Gastrocnemius medialis (tissue), 4 donors: ENCODE results near the gene SLC12A3. TPM values are rescaled to one million over a fixed set of nuclear protein-coding genes. Genes with fewer than 3 reads are reported as not detected.

Experiments used
- ATAC-seq, 2 donors: fragments of 150-250 bp; one replicate each; pipeline ENCODE4 v1.9.1; 2016
- DNase-seq, 2 donors: peaks; one replicate each; pipeline ENCODE4 v3.0.0-alpha.2; 2019
- H3K27ac ChIP-seq, 4 donors: fragments of 200-600 bp; sonication (generic); 1 replicate in 1 of 4; 2 replicates in 3 of 4; pipeline ENCODE4 v1.5.1; 2016 to 2018; ENCODE audit warnings: mild to moderate bottlenecking in 2 of 4, moderate library complexity in 1 of 4
- H3K27me3 ChIP-seq, 3 donors: fragments of 200-600 bp; sonication (generic) in 2 of 3; 1 replicate in 1 of 3; 2 replicates in 2 of 3; pipeline versions ENCODE4 v1.5.1 to v1.6.0; 2016 to 2019; ENCODE audit warnings: mild to moderate bottlenecking in 1 of 3, moderate library complexity in 1 of 3
- H3K36me3 ChIP-seq, 2 donors: fragments of 200-600 bp; sonication (generic) in 1 of 2; one replicate each; pipeline ENCODE4 v1.5.1; 2017 to 2018
- H3K4me1 ChIP-seq, 2 donors: fragments of 200-600 bp; sonication (generic) in 1 of 2; one replicate each; pipeline ENCODE4 v1.5.1; 2016 to 2017; ENCODE audit warnings: mild to moderate bottlenecking in 2 of 2
- H3K4me3 ChIP-seq, 4 donors: fragments of 200-600 bp; sonication (generic) in 3 of 4; 1 replicate in 1 of 4; 2 replicates in 3 of 4; pipeline ENCODE4 v1.5.1; 2016 to 2019; ENCODE audit warnings: mild to moderate bottlenecking in 2 of 4
- H3K9me3 ChIP-seq, 3 donors: fragments of 200-600 bp; sonication (generic) in 2 of 3; 1 replicate in 1 of 3; 2 replicates in 2 of 3; pipeline ENCODE4 v1.5.1; 2016 to 2019
- POLR2A ChIP-seq, 2 donors: fragments of 450-650 bp; IDR thresholded peaks; one replicate each; pipeline ENCODE4 v1.6.1; 2017; ENCODE audit warnings: antibody characterized with exemption in 2 of 2, mild to moderate bottlenecking in 2 of 2, moderate library complexity in 2 of 2
- in situ Hi-C, 4 donors: fragments of 200-750 bp; cut with MboI; loops; one replicate each; pipeline versions ENCODE4 v1.15.0 to v1.8.0; 2017; ENCODE audit warnings: low sequenced_read_pairs in 4 of 4
- intact Hi-C: fragments of 100-400 bp; cut with DNase I; formaldehyde crosslinking; loops from one replicate; pipeline ENCODE4 v1.15.1; 2023; ENCODE audit warnings: low total_unique reads
- total RNA-seq, 4 donors: library from RNA; depleted of rRNA; stranded (reverse); fragments of >200 nt; gene quantifications; one replicate each; pipeline versions ENCODE4 v1.1.0 to v1.2.3, GENCODE V29; 2016
- TF ChIP-seq, protein P1 (sequence below), 5 experiments: fragments of 450-650 bp in 3 of 5; fragments of 200-600 bp in 2 of 5; sonication (generic) in 2 of 5; IDR thresholded peaks in 4 of 5; conservative IDR thresholded peaks in 1 of 5; 1 replicate in 4 of 5; 2 replicates in 1 of 5; pipeline ENCODE4 v1.5.1; 2016 to 2019; ENCODE audit warnings: antibody characterized with exemption in 5 of 5, mild to moderate bottlenecking in 3 of 5, moderate library complexity in 3 of 5

Gene SLC12A3
- total RNA-seq, 4 donors from 2014 or later, result not detected

DNA sequence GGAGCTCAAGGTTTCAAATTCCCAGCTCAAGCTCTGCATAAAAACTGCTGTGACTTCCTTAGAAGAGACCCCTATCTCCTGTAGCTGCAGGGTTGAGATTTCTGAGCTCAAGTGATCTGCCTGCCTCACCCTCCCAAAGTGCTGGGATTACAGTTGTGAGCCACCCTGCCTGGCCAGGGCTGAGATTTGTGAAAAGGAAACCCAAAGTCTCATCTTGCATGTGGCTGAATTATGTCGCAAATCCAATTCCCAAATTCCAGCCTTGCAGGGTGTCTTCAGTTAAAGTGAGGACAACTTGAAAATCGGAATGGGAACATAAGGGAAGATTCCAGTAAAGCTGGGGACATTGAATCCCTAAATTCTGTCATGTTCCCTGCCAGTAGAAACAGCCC lies 82.6 kb downstream of the SLC12A3 start:
- Histone ChIP-seq H3K27ac (no peak overlapping the region), H3K9me3 (no peaks in the 10 kb centered on the region), H3K36me3 (peaks cover 0 to 39% of the 10 kb centered on the region in 2 donors), H3K27me3 (no peaks in the 10 kb centered on the region), H3K4me1 (no peaks in the 10 kb centered on the region), H3K4me3 (no peak overlapping the region)
- TF ChIP-seq, protein P1, sequence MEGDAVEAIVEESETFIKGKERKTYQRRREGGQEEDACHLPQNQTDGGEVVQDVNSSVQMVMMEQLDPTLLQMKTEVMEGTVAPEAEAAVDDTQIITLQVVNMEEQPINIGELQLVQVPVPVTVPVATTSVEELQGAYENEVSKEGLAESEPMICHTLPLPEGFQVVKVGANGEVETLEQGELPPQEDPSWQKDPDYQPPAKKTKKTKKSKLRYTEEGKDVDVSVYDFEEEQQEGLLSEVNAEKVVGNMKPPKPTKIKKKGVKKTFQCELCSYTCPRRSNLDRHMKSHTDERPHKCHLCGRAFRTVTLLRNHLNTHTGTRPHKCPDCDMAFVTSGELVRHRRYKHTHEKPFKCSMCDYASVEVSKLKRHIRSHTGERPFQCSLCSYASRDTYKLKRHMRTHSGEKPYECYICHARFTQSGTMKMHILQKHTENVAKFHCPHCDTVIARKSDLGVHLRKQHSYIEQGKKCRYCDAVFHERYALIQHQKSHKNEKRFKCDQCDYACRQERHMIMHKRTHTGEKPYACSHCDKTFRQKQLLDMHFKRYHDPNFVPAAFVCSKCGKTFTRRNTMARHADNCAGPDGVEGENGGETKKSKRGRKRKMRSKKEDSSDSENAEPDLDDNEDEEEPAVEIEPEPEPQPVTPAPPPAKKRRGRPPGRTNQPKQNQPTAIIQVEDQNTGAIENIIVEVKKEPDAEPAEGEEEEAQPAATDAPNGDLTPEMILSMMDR (IDR thresholded peaks at IDR 0.05 in 4 of 5, conservative IDR thresholded peaks at IDR 0.05 in 1 of 5), result no peak
- no peak for TF ChIP-seq POLR2A (IDR thresholded peaks at IDR 0.05)
- no peak for ATAC-seq
- in situ Hi-C loops, result no loop called here
- DNase-seq, result no peak
- intact Hi-C loops, result no loop called here

DNA sequence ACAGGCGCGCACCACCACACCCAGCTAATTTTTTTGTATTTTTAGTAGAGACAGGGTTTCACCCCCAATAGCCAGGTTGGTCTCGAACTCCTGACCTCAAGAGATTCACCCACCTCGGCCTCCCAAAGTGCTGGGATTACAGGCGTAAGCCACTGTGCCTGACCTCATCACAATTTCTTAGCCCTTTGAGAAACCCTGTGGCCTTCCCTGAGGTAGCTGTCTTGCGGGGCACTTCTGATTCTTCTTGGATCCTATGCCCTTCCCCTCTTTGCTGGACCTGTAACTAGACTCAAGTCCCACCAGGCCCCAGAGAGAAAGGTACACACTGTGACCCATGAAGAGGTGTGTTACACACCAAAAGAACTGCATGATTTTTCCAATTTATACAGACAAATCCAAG lies 83.2 kb downstream of the SLC12A3 start:
- in situ Hi-C loops (no loop called here), intact Hi-C loops (no loop called here)
- TF ChIP-seq POLR2A (IDR thresholded peaks at IDR 0.05), result no peak
- TF ChIP-seq, protein P1 (IDR thresholded peaks at IDR 0.05 in 4 of 5, conservative IDR thresholded peaks at IDR 0.05 in 1 of 5), result no peak
- H3K4me1 ChIP-seq, result no peaks in the 10 kb centered on the region
- ATAC-seq, result no peak
- peaks cover 0 to 32% of the 10 kb centered on the region in 2 donors for H3K36me3 ChIP-seq
- H3K9me3 ChIP-seq, result no peaks in the 10 kb centered on the region
- DNase-seq, result no peak
- no peak overlapping the region for H3K27ac ChIP-seq
- H3K27me3 ChIP-seq, result no peaks in the 10 kb centered on the region
- H3K4me3 ChIP-seq, result no peak overlapping the region

DNA sequence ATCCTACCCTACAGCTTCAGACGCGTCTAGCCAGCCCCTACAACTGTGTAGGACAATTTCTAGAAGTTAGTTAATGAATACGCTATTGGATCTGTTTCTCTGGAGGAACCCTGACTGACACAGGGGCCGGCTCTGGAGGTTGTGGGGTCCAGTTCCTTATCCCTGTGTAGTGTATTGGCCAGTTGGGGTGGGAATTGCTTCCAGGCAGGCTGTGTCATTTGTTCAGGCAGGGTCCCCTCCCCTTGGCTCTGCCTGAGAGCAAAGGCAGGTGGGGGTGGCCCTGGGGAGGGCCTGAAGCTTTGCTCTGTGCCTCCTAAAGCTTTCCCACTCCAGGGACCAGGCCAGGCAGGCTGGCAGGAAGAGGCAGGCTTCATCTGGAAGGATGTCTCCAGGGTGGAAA lies 85.0 kb downstream of the SLC12A3 start:
- no peak overlapping the region for H3K4me3 ChIP-seq
- DNase-seq, result no peak
- no peaks in the 10 kb centered on the region for H3K9me3 ChIP-seq
- no peak overlapping the region for H3K27ac ChIP-seq
- intact Hi-C loops (no loop called here), in situ Hi-C loops (loop anchor here in 3 of 4 donors (10.0 kb wide), 2 partner anchors 75 to 85 kb away; partner anchors contain the start of gene SLC12A3 (in 2 of the 3))
- TF ChIP-seq, protein P1 (IDR thresholded peaks at IDR 0.05 in 4 of 5, conservative IDR thresholded peaks at IDR 0.05 in 1 of 5), result no peak
- no peak for TF ChIP-seq POLR2A (IDR thresholded peaks at IDR 0.05)
- ATAC-seq, result no peak
- peaks cover 0 to 14% of the 10 kb centered on the region in 2 donors for H3K36me3 ChIP-seq
- no peaks in the 10 kb centered on the region for H3K27me3 ChIP-seq
- no peaks in the 10 kb centered on the region for H3K4me1 ChIP-seq

DNA sequence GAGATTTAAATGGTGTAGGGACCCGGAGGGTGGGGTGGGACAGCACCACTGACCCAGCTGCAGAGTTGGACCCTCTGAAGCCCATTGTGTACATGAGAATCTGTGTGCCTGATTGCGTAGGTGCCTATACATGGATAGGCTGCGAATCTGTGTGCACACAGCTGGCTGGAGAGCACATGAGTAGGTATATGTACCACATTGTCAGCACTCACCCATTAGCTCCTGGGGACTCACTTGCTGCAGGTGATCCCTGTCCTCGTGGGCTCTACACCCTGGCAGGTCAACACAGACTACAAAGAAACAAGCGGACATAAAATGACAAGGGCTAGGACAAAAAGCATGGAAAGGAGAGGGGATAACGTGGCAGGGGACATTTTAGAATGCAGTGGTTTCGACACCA lies 85.4 kb downstream of the SLC12A3 start:
- H3K27ac ChIP-seq, result no peak overlapping the region
- H3K4me3 ChIP-seq, result no peak overlapping the region
- intact Hi-C loops (no loop called here), in situ Hi-C loops (loop anchor here in 3 of 4 donors (10.0 kb wide), 2 partner anchors 76 to 86 kb away; partner anchors contain the start of gene SLC12A3 (in 2 of the 3))
- TF ChIP-seq, protein P1 (IDR thresholded peaks at IDR 0.05 in 4 of 5, conservative IDR thresholded peaks at IDR 0.05 in 1 of 5), result no peak
- TF ChIP-seq POLR2A (IDR thresholded peaks at IDR 0.05), result no peak
- no peaks in the 10 kb centered on the region for H3K4me1 ChIP-seq
- DNase-seq (no peak), ATAC-seq (no peak)
- H3K36me3 ChIP-seq, result peaks cover 0 to 10% of the 10 kb centered on the region in 2 donors
- no peaks in the 10 kb centered on the region for H3K27me3 ChIP-seq
- H3K9me3 ChIP-seq, result no peaks in the 10 kb centered on the region
